ENCODE data around the gene NDST4. TPM values are rescaled to one million over a fixed set of nuclear protein-coding genes. Genes with fewer than 3 reads are reported as not detected.

The NDST4 gene
- total RNA-seq, 1 experiment from 2014 or later: not detected

DNA sequence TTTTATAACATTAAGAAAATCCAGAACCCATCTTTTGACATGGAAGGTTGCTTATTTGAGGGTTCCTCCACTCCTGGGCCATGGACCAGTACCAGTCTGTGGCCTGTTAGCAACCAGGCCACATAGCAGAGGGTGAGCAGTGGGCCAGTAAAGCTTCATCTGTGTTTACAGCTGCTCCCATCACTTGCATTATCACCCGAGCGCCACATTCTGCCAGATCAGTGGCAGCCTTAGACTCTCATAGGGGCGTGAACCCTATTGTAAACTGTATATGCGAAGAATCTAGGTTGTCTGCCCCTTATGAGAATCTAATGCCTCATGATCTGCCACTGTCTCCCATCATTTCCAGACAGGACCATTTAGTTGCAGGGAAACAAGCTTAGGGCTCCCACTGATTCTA lies 58.6 kb downstream of the NDST4 start:
- Histone ChIP-seq H2BK120ac (ENCODE audit: low read depth, low read length, poor library complexity, severe bottlenecking) (no peak overlapping the region), H4K5ac (ENCODE audit: insufficient read length, low read depth, low read length) (no peak overlapping the region), H3K4me1 (ENCODE audit: insufficient read depth, low read length) (no peaks in the 10 kb centered on the region), H3K9ac (ENCODE audit: extremely low read depth, insufficient read length, low read length) (no peak overlapping the region), H3K56ac (ENCODE audit: insufficient read length, low read depth, low read length) (no peak overlapping the region), H4K20me1 (ENCODE audit: control insufficient read depth, insufficient read depth, insufficient read length) (no peaks in the 10 kb centered on the region), H3K9me3 (ENCODE audit: control insufficient read depth, low read depth, low read length) (no peaks in the 10 kb centered on the region), H2BK12ac (ENCODE audit: insufficient read length, low read depth, low read length) (no peak overlapping the region), H3K23me2 (ENCODE audit: insufficient read length, low read depth, low read length, poor library complexity, severe bottlenecking) (no peaks in the 10 kb centered on the region), H2BK5ac (ENCODE audit: insufficient read length, low read length) (no peak overlapping the region), H3K23ac (ENCODE audit: insufficient read length, low read depth, low read length) (no peak overlapping the region), H3T11ph (ENCODE audit: low read length) (no peak overlapping the region), H3K79me1 (ENCODE audit: insufficient read depth, low read depth, low read length, poor library complexity, severe bottlenecking) (no peaks in the 10 kb centered on the region), H3K14ac (ENCODE audit: insufficient read depth, low read length) (no peak overlapping the region), H4K91ac (ENCODE audit: insufficient read length, low read depth, low read length) (no peak overlapping the region), H3K27me3 (ENCODE audit: insufficient read depth, low read length) (no peaks in the 10 kb centered on the region), H3K4me2 (ENCODE audit: insufficient read depth, insufficient read length, low read length) (no peak overlapping the region), H3K79me2 (ENCODE audit: insufficient read depth, low read length) (no peaks in the 10 kb centered on the region), H4K8ac (replicated peaks; ENCODE audit: insufficient read length, low read depth, low read length) (no peak overlapping the region), H3K27ac (ENCODE audit: insufficient read length, low read depth, low read length) (no peak overlapping the region), H2BK20ac (ENCODE audit: low read depth, low read length, poor library complexity, severe bottlenecking) (no peak overlapping the region), H2AK5ac (ENCODE audit: insufficient read length, low read length) (no peak overlapping the region), H3K18ac (ENCODE audit: insufficient read length, low read depth, low read length) (no peak overlapping the region), H2BK15ac (ENCODE audit: low read depth, low read length) (no peak overlapping the region), H2AFZ (ENCODE audit: low read length) (no peak overlapping the region), H3K4ac (ENCODE audit: low read depth, low read length) (no peak overlapping the region)
- Mint-ChIP-seq H3K36me3 (ENCODE audit: insufficient read depth in 1 of 3, low read depth in 3 of 3) (no peaks in the 10 kb centered on the region), H3K27ac (no peak overlapping the region), H3K9me3 (no peaks in the 10 kb centered on the region), H3K27me3 (ENCODE audit: low read depth) (no peaks in the 10 kb centered on the region), H3K4me1 (no peaks in the 10 kb centered on the region), H3K4me3 (no peak overlapping the region)
- WGBS (ENCODE audit: extremely low coverage, insufficient read length, low lambda C conversion rate): no CpG with 5 or more reads among the region's 4 CpGs
- no peak for TF ChIP-seq CTCF (conservative IDR thresholded peaks at IDR 0.05)
- DNase-seq: no peak

Measured in H9 (cell line).